Naive B cell (primary cell): Measurements from ENCODE around the gene PTGS1. TPM values are rescaled to one million over a fixed set of nuclear protein-coding genes. Genes with fewer than 3 reads are reported as not detected.

Experiments used
- ATAC-seq, 2 donors: fragments of 150-1000 bp; cut with Tn5 transposase; 2 replicates each; pipeline ENCODE4 v1.10.0; 2021; ENCODE audit warnings: low read depth in 2 of 2, mild to moderate bottlenecking in 2 of 2, moderate library complexity in 2 of 2
- DNase-seq: peaks from one replicate; pipeline ENCODE4 v3.0.0; 2022
- H3K27ac Mint-ChIP-seq, 6 donors: one replicate each; pipeline ENCODE4 v1.8.0; 2020 to 2022; ENCODE audit warnings: mild to moderate bottlenecking in 6 of 6, mixed read lengths in 6 of 6, moderate library complexity in 5 of 6, inconsistent platforms in 2 of 6
- H3K27me3 Mint-ChIP-seq, 3 donors: one replicate each; pipeline ENCODE4 v1.8.0; 2021 to 2022; ENCODE audit warnings: mixed read lengths in 3 of 3, mild to moderate bottlenecking in 1 of 3
- H3K36me3 Mint-ChIP-seq, 2 donors: one replicate each; pipeline ENCODE4 v1.8.0; 2020 to 2022; ENCODE audit warnings: mixed read lengths in 2 of 2, inconsistent platforms in 1 of 2, mild to moderate bottlenecking in 1 of 2
- H3K4me1 Mint-ChIP-seq, 3 donors: one replicate each; pipeline ENCODE4 v1.8.0; 2020 to 2022; ENCODE audit warnings: mixed read lengths in 3 of 3, inconsistent platforms in 1 of 3, mild to moderate bottlenecking in 1 of 3, moderate library complexity in 1 of 3
- H3K4me3 Mint-ChIP-seq, 8 donors: one replicate each; pipeline ENCODE4 v1.8.0; 2020 to 2022; ENCODE audit warnings: mild to moderate bottlenecking in 8 of 8, mixed read lengths in 8 of 8, moderate library complexity in 8 of 8, inconsistent platforms in 2 of 8
- H3K9me3 Mint-ChIP-seq, 7 donors: one replicate each; pipeline ENCODE4 v1.8.0; 2020 to 2022; ENCODE audit warnings: mixed read lengths in 7 of 7, mild to moderate bottlenecking in 5 of 7, inconsistent platforms in 2 of 7, moderate library complexity in 1 of 7
- polyA plus RNA-seq, 6 donors: library from polyadenylated mRNA; unstranded; fragments of 300-500 nt; fragmentation: Illumina TruSeq; gene quantifications; one replicate each; pipeline ENCODE4 v1.2.3, GENCODE V29; 2021; ENCODE audit warnings: low read depth in 6 of 6

The PTGS1 gene
- polyA plus RNA-seq, 6 donors from 2014 or later = 18.2 to 37.6 (median 24.7) TPM

DNA sequence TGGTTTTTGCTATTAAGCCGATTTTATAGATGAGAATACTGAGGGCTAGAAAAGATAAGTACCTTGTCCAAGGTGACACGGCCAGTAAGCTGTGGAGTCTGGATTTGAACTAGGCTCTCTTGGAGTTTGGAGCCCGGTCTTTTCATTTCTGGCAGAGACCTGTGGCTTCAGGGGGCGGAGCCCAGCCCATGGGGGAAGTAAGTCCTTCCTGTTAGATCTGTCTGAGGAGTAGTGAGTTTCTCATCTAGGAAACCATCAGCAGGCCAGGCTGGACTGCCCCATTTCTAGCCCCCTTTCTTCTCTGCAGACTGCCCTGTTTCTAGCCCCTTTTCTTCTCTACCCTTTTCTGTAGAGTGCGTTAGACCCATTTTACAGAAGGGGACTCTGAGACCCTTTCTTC is 521 bp upstream of the PTGS1 start:
- peak; percentile 26 for DNase-seq
- Mint-ChIP-seq H3K4me1 (peaks cover 32 to 73% (median 46%) of the 10 kb centered on the region in 3 donors), H3K4me3 (peak overlapping the region; percentile 86 to 96 (median 92)), H3K36me3 (no peaks in the 10 kb centered on the region), H3K9me3 (no peaks in the 10 kb centered on the region), H3K27ac (peak overlapping the region; percentile 49 to 88 (median 86)), H3K27me3 (no peaks in the 10 kb centered on the region)
- peak; percentile 34 to 49 for ATAC-seq

DNA sequence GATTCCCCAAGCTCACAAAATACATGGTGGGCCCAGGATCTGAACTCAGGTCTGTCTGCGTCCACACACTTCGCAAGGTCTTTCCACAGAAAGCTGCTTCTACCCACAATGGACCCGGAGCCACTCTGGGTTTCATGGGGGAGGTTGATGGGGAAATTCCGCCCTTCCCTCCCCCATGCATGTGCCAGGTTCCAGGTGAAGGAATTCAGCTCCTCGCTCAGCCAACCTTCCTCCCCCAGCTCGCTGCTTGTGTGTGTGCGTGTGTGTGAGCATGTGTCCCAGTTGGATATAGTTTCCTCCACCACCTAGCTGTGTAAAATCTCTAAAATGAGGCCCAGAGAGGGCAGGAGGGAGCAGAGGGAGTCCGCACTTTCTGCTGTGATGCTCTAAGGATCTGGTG is 1.0 kb downstream of the PTGS1 start:
- Mint-ChIP-seq H3K4me1 (peaks cover 48 to 84% (median 62%) of the 10 kb centered on the region in 3 donors), H3K9me3 (no peaks in the 10 kb centered on the region), H3K4me3 (peak overlapping the region; percentile 60 to 96 (median 92)), H3K36me3 (no peaks in the 10 kb centered on the region), H3K27me3 (no peaks in the 10 kb centered on the region), H3K27ac (peak overlapping the region in 1 of 6 donors; percentile 34)
- DNase-seq = no peak
- no peak for ATAC-seq

DNA sequence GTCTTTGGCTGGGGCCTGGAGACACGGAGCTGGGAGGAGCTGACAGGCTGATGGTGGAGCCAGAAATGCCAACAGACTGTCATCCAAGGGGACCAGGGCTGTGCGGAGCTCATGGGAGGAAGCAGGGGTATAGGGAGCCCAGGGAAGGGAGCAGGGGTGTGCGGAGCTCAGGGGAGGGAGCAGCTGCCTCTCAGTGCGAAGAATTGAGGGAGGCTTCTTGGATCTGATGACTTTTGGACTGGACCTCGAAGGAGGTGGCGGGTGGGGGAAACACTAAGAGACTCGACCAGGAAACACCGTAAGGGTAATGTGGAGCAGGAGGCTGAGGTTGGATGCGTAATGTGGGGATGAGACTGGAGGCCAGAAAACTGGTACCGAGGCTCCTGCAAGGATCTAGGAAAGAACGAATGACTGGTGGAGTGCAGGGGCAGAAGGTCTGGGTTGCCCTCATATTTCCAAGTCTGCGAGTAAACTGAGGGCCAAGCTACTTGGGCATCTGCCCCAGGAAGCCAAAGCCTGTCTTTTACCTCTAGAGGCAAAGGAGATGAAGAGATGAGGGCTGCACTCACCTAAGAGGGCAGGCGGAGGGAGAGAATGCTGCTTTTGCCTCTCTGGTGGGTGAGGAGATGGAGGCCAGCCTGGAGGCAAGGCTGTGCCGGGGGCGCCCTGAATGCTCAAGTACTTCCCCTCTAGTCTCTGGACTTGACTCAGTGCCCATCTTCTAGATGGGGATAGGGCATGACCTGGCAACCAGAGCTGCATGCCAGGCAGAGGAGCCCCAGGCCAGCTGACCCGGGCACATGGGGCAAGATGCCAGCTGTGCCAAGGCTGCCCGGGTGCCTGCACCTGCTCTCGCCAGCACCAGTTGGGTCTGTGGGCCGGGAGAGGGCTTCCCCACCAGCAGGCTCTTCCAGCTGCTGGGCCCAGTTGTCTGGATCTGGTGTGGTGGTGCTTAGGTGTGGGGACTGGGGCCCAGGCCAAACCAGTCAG is 2.3 kb downstream of the PTGS1 start:
- DNase-seq (no peak), ATAC-seq (no peak)
- Mint-ChIP-seq H3K4me1 (peaks cover 52 to 83% (median 69%) of the 10 kb centered on the region in 3 donors), H3K9me3 (no peaks in the 10 kb centered on the region), H3K27ac (peak overlapping the region; percentile 7 to 93 (median 89)), H3K27me3 (no peaks in the 10 kb centered on the region), H3K4me3 (peak overlapping the region in 6 of 8 donors; percentile 6 to 88 (median 63)), H3K36me3 (no peaks in the 10 kb centered on the region)

DNA sequence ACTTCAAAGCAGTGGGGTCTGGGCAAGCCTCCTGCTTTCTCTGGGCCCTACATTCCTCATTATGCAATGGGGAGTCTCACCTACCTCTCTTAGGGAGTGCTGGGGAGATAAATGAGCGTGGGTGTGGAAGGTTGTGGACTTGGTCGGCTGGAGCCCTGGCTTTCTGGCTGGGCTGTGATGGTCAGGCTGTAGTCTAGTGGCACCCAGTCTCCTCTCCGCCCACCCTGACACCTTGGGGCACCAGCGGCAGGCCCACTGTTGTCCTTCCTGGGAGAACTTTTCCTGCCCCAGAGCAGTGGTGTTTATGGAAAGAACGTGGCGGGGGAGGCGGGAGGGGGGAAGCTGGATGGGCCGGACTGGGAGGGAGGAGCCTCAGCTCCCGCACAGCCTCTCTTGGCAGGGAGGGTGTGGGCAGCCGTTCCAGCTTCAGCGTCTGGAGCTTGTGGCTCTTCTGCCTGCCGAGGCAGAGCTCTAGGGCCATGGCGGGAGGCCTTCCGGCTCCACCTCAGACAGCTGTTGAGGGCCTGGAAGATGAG is 4.1 kb downstream of the PTGS1 start:
- H3K4me3 Mint-ChIP-seq = peak overlapping the region in 1 of 8 donors; percentile 73
- H3K27me3 Mint-ChIP-seq = no peaks in the 10 kb centered on the region
- peaks cover 51 to 73% (median 70%) of the 10 kb centered on the region in 3 donors for H3K4me1 Mint-ChIP-seq
- H3K27ac Mint-ChIP-seq = peak overlapping the region in 2 of 6 donors; percentile 10 to 87
- DNase-seq (no peak), ATAC-seq (no peak)
- peaks cover 4 to 8% of the 10 kb centered on the region in 2 donors for H3K36me3 Mint-ChIP-seq
- H3K9me3 Mint-ChIP-seq = peaks cover 0 to 2% (median 0%) of the 10 kb centered on the region in 7 donors

DNA sequence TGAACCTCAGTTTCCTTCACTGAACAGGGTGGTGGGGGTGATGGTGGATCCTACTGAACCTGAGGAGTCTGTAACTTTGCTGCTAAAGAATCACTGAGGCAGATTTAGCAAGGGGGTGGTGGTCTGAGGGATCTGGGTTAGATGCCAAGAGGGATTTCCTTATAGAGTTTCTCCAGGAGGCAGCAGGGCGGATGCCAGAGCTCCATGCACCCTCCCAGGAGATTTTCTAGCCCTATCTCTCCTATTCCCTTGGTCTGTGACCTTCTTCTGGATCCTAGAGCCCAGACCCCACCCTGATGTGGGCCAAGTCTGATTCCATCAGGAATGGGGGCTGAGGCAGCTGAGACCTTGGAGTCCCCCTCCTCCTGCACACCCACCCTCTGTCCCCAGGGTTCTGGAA is 6.0 kb downstream of the PTGS1 start:
- no peak for ATAC-seq
- Mint-ChIP-seq H3K4me3 (peak overlapping the region in 3 of 8 donors; percentile 43 to 60 (median 57)), H3K4me1 (peaks cover 38 to 55% (median 55%) of the 10 kb centered on the region in 3 donors), H3K27ac (no peak overlapping the region), H3K36me3 (peaks cover 8% of the 10 kb centered on the region in 2 donors), H3K27me3 (no peaks in the 10 kb centered on the region), H3K9me3 (peaks cover 0 to 2% (median 0%) of the 10 kb centered on the region in 7 donors)
- no peak for DNase-seq

DNA sequence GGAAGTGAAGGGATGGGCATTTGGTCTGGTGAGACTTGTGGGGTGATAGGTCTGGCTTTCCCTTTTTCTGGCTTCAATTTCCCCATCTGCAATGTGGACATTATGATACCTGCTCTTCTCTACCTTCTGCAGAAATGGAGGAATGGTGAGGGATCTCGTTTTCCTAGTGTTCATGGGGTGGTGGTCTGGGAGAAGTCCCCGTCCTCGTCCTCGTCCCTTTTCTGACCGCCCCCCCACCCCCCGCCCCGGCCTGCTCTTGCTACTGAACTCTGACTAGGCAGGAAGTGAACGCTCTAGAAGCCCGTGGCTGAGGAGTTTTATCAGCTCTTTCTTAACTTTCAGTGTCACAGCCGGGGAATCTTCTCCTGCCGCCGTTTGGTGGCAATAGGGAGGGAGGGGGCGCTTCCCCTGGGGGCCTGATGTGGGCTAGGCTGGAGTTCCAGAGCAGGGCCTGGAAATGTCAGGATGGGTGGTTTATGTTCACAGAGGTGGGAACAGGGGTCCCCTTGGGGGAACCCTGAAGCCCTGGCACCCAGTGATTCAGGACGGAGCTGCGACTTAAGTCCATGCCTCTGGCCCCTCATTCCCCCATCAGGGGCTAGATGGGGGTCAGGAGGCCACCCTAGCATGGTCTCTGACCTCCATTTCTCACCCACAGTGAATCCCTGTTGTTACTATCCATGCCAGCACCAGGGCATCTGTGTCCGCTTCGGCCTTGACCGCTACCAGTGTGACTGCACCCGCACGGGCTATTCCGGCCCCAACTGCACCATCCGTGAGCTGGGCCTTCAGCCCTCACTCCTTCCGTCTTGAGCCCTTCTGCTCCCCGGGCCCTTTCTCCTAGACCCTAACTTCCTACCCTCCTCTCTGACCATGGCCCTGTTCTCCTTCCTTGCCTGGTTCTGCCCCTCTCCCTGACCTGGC is 6.7 kb downstream of the PTGS1 start:
- Mint-ChIP-seq H3K27ac (peak overlapping the region in 4 of 6 donors; percentile 1 to 97 (median 84)), H3K4me1 (peaks cover 34 to 48% (median 47%) of the 10 kb centered on the region in 3 donors), H3K36me3 (peaks cover 9 to 10% of the 10 kb centered on the region in 2 donors), H3K9me3 (peaks cover 0 to 2% (median 0%) of the 10 kb centered on the region in 7 donors), H3K4me3 (peak overlapping the region in 6 of 8 donors; percentile 8 to 68 (median 58)), H3K27me3 (no peaks in the 10 kb centered on the region)
- DNase-seq = no peak
- peak; percentile 62 for ATAC-seq

DNA sequence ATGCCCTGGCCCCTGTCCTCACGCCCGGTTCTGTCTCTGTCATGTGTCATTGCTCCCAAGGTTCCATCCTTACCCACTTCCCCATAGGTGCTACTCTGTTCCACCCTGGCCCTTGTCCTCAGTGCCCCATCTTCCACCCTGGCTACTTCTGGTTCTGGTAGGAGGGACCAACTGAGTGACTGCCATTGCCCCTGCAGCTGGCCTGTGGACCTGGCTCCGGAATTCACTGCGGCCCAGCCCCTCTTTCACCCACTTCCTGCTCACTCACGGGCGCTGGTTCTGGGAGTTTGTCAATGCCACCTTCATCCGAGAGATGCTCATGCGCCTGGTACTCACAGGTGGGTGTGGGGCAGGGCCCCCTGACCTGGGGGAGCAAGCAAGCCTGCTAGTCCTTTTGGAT is 7.4 kb downstream of the PTGS1 start:
- Mint-ChIP-seq H3K4me3 (peak overlapping the region in 4 of 8 donors; percentile 16 to 60 (median 57)), H3K36me3 (peaks cover 15 to 17% of the 10 kb centered on the region in 2 donors), H3K27me3 (no peaks in the 10 kb centered on the region), H3K9me3 (peaks cover 0 to 2% (median 0%) of the 10 kb centered on the region in 7 donors), H3K4me1 (peaks cover 32 to 41% (median 40%) of the 10 kb centered on the region in 3 donors), H3K27ac (peak overlapping the region in 4 of 6 donors; percentile 12 to 97 (median 84))
- ATAC-seq = no peak
- DNase-seq = no peak

DNA sequence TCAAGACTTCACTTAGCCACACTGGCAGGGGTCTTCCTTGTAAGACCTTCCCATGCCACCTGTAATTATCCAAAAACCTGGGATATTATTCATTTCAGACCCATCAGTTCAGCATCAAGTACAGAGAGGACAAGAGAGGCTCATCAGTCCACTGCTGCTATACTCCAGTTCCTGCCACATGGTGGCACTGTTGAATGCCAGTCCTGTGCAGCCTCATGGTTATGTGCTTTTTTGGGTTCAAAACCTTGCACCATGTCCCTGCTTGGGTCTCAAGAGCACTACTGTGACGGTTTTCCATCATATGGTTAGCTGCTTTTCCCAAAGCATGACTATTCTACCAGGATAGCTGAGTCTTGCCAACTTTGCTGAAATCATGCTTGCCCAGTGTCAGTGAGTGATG is 8.5 kb downstream of the PTGS1 start:
- Mint-ChIP-seq H3K36me3 (peaks cover 15 to 20% of the 10 kb centered on the region in 2 donors), H3K4me3 (no peak overlapping the region), H3K4me1 (peaks cover 32 to 40% (median 36%) of the 10 kb centered on the region in 3 donors), H3K9me3 (peaks cover 0 to 2% (median 0%) of the 10 kb centered on the region in 7 donors), H3K27me3 (no peaks in the 10 kb centered on the region), H3K27ac (no peak overlapping the region)
- ATAC-seq (no peak), DNase-seq (no peak)

DNA sequence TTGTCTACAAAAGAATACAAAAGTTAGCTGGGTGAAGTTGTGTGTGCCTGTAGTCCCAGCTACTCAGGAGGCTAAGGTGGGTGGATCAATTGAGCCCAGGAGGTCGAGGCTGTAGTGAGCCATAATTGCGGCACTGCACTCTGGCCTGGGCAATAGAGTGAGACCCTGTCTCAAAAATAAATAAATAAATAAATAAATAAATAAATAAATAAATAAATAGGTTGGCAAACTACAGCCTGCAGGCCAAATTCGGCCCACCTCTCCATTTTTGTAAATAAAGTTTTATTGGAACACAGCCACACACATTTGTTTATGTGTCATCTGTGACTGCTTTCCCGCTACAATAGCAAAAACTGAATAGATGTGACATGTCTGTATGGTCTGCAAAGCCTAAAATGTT is 9.5 kb downstream of the PTGS1 start:
- peaks cover 0 to 2% (median 0%) of the 10 kb centered on the region in 7 donors for H3K9me3 Mint-ChIP-seq
- H3K4me1 Mint-ChIP-seq = peaks cover 32 to 38% (median 33%) of the 10 kb centered on the region in 3 donors
- no peak overlapping the region for H3K27ac Mint-ChIP-seq
- no peak overlapping the region for H3K4me3 Mint-ChIP-seq
- ATAC-seq = no peak
- DNase-seq = no peak
- no peaks in the 10 kb centered on the region for H3K27me3 Mint-ChIP-seq
- peaks cover 20% of the 10 kb centered on the region in 2 donors for H3K36me3 Mint-ChIP-seq

DNA sequence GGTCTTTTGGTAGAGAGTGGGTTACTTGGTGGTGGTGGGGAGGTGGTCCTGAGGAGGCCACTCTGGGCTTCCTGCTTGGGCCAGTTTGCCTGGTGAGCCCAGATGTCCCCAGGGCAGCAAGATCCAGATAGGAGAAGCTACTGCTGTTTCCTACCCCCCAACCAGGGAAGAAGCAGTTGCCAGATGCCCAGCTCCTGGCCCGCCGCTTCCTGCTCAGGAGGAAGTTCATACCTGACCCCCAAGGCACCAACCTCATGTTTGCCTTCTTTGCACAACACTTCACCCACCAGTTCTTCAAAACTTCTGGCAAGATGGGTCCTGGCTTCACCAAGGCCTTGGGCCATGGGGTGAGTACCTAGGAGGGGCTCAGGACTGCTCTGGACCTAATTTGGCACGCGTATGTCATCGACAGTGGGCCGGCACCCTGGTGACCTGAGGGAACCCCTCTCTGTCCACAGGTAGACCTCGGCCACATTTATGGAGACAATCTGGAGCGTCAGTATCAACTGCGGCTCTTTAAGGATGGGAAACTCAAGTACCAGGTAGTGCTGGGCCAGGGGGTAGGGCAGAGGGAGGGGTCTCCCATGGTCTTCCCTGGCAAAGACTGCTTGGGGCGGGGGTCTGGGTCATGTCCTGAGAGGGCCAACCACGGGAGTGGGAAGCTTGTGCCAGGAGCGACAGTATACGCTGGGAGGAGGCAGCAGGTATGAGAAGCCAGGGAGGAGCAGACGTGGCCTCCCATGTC is 10.6 kb downstream of the PTGS1 start:
- peaks cover 24 to 27% of the 10 kb centered on the region in 2 donors for H3K36me3 Mint-ChIP-seq
- no peaks in the 10 kb centered on the region for H3K27me3 Mint-ChIP-seq
- no peak for ATAC-seq
- peaks cover 0 to 2% (median 0%) of the 10 kb centered on the region in 7 donors for H3K9me3 Mint-ChIP-seq
- no peak for DNase-seq
- H3K4me1 Mint-ChIP-seq = peaks cover 26 to 35% (median 30%) of the 10 kb centered on the region in 3 donors
- peak overlapping the region in 1 of 6 donors; percentile 70 for H3K27ac Mint-ChIP-seq
- no peak overlapping the region for H3K4me3 Mint-ChIP-seq

DNA sequence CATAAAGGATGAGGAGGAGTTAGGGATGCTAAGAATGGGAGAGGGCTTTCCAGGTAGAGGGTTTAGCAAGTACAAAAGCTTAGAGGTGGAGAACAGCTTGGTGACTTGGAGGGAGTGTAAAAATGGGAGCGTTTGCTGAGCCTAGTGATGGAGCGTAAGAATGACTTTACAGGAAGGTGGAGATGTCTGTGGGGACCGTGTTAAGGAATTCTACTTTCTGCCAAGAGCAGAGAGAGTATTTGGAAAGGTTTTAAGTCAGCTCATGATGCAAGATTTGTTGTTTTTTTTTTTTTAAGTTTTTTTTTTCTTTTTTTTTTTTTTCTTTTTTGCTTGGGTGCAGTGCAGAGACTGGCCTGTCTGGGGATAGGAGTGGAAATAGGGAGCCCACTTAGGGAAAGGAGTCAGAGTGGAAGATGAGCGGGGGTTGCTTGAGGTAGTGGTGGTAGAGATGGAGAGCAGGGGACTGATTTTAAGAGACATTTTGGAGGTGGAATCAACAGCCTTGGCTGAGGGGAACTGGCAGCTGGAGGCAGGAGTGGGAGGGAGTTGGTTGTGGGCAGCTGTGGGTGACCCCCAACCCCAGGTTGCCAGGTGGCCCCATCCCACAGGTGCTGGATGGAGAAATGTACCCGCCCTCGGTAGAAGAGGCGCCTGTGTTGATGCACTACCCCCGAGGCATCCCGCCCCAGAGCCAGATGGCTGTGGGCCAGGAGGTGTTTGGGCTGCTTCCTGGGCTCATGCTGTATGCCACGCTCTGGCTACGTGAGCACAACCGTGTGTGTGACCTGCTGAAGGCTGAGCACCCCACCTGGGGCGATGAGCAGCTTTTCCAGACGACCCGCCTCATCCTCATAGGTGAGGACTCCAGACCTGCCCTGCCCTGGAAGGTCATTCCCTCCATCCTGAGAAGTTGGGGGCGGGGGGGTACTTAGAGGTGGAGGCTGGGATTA is 12.4 kb downstream of the PTGS1 start:
- H3K36me3 Mint-ChIP-seq = peaks cover 27 to 29% of the 10 kb centered on the region in 2 donors
- peaks cover 10 to 25% (median 23%) of the 10 kb centered on the region in 3 donors for H3K4me1 Mint-ChIP-seq
- no peak for DNase-seq
- no peak for ATAC-seq
- no peak overlapping the region for H3K4me3 Mint-ChIP-seq
- no peaks in the 10 kb centered on the region for H3K27me3 Mint-ChIP-seq
- H3K27ac Mint-ChIP-seq = peak overlapping the region in 2 of 6 donors; percentile 14 to 75
- H3K9me3 Mint-ChIP-seq = peaks cover 0 to 2% (median 0%) of the 10 kb centered on the region in 7 donors
